Heart left ventricle (tissue), 13 donors: ENCODE results near the gene CRY2.

Experiments used
- CTCF ChIP-seq, 12 donors: fragments of 200-600 bp; sonication (generic) in 4 of 12; IDR thresholded peaks; one replicate each; pipeline versions ENCODE4 v1.5.0 to v1.8.0; 2018 to 2022; ENCODE audit warnings: antibody characterized with exemption in 12 of 12, mild to moderate bottlenecking in 5 of 12
- POLR2A ChIP-seq, 2 donors: fragments of 450-650 bp; IDR thresholded peaks; one replicate each; pipeline ENCODE4 v1.6.1; 2017; ENCODE audit warnings: antibody characterized with exemption in 2 of 2, mild to moderate bottlenecking in 2 of 2, moderate library complexity in 2 of 2
- donor health status: ischemic (EF 13 %, LVEDD 7.1; RV severe dilation, severe dysfunction).
- donor health status: DM: no; HTN: yes; CAD: no.
- donor health status: DM: no; HTN: no; CAD: no.
- donor health status: ischemic (EF 25% LVEDD 6.9; RV normal size, moderate dysfunction).
- donor health status: ischemic (EF 25% LVEDD 5.7; RV mildly dilated, moderate dysfunction).
- donor health status: ischemic (EF 35%, LVEDD 5.7; RV mildly dilated, moderate dysfunction).
- donor health status: nonischemic (EF 11% LVEDD 7.7; RV severe dilation, severe dysfunction).
- donor health status: DM: yes; HTN: yes; CAD: no.
- donor health status: PGD.
- donor health status: ischemic (EF 29% LVEDD 5.4; RV normal size, mild dysfunction).
- donor health status: nonischemic (EF 23%, LVEDD 6.1; RV moderate dilation, normal function).

- TF ChIP-seq CTCF (IDR thresholded peaks at IDR 0.05) (no peak), POLR2A (IDR thresholded peaks at IDR 0.05) (no peak)
Observed at GRCh38 chr11:45889555-45889954, 42.3 kb downstream of the CRY2 start.
